SK-N-SH treated with all-trans-retinoic acid at 6 μM for 48 hours (cell line): ENCODE measurements around the gene OR11G2.
A peak's percentile ranks its signal among the peaks of the same experiment; 100 is the strongest.
"Not testable (repeated sequence)": the region's sequence is repeated elsewhere in the genome, so short reads cannot be mapped to it uniquely, and the experiment has no call there.

Experiments
- ATAC-seq: fragments of 200-7000 bp; cut with Tn5 transposase; 3 replicates; pipeline ENCODE4 v1.9.1; 2020; ENCODE audit warnings: mild to moderate bottlenecking, moderate library complexity
- ARNTL ChIP-seq: fragments of 450-650 bp; formaldehyde crosslinking; IDR thresholded peaks from 2 replicates; pipeline ENCODE4 v1.5.0; 2020; ENCODE audit warnings: low read depth, mild to moderate bottlenecking, moderate library complexity, borderline replicate concordance
- CREB5 ChIP-seq: fragments of 250-450 bp; sonication (Bioruptor Pico); IDR thresholded peaks from 2 replicates; pipeline ENCODE4 v1.5.1; 2020; ENCODE audit warnings: low read depth, mild to moderate bottlenecking, moderate library complexity
- CSDC2 ChIP-seq: fragments of 250-450 bp; sonication (Bioruptor Pico); IDR thresholded peaks from 2 replicates; pipeline ENCODE4 v1.5.0; 2020; ENCODE audit warnings: mild to moderate bottlenecking, moderate library complexity
- ESRRG ChIP-seq: fragments of 250-450 bp; sonication (Bioruptor Pico); IDR thresholded peaks from 2 replicates; pipeline ENCODE4 v1.6.1; 2021; ENCODE audit warnings: mild to moderate bottlenecking
- GLIS3 ChIP-seq: fragments of 250-450 bp; sonication (Bioruptor Pico); IDR thresholded peaks from 2 replicates; pipeline ENCODE4 v1.5.0; 2020; ENCODE audit warnings: mild to moderate bottlenecking, moderate library complexity
- ISL1 ChIP-seq: fragments of 250-450 bp; sonication (Bioruptor Pico); IDR thresholded peaks from 2 replicates; pipeline ENCODE4 v2.1.2; 2022; ENCODE audit warnings: mild to moderate bottlenecking, moderate library complexity
- PPARA ChIP-seq: fragments of 250-450 bp; sonication (Bioruptor Pico); IDR thresholded peaks from 2 replicates; pipeline ENCODE4 v1.5.0; 2020; ENCODE audit warnings: mild to moderate bottlenecking, borderline replicate concordance
- SNAI2 ChIP-seq: fragments of 250-450 bp; sonication (Bioruptor Pico); IDR thresholded peaks from 2 replicates; pipeline ENCODE4 v1.5.0; 2020; ENCODE audit warnings: mild to moderate bottlenecking, moderate library complexity
- TCF4 ChIP-seq: fragments of 250-450 bp; sonication (Bioruptor Pico); IDR thresholded peaks from 2 replicates; pipeline ENCODE4 v1.8.0; 2021; ENCODE audit warnings: mild to moderate bottlenecking, moderate library complexity, borderline replicate concordance
- TOX ChIP-seq: fragments of 250-450 bp; sonication (Bioruptor Pico); IDR thresholded peaks from 2 replicates; pipeline ENCODE4 v1.8.0; 2021; ENCODE audit warnings: mild to moderate bottlenecking, moderate library complexity, borderline replicate concordance
- ZC3H10 ChIP-seq: fragments of 250-450 bp; sonication (Bioruptor Pico); IDR thresholded peaks from 2 replicates; pipeline ENCODE4 v1.5.1; 2021; ENCODE audit warnings: mild to moderate bottlenecking, moderate library complexity
- ZFP3 ChIP-seq: fragments of 250-450 bp; sonication (Bioruptor Pico); IDR thresholded peaks from 2 replicates; pipeline ENCODE4 v1.5.0; 2020; ENCODE audit warnings: mild to moderate bottlenecking, moderate library complexity
- ZFP30 ChIP-seq: fragments of 450-650 bp; formaldehyde crosslinking; IDR thresholded peaks from 2 replicates; pipeline ENCODE4 v1.5.0; 2022; ENCODE audit warnings: mild to moderate bottlenecking, moderate library complexity
- ZNF565 ChIP-seq: fragments of 450-650 bp; formaldehyde crosslinking; conservative IDR thresholded peaks from 2 replicates; pipeline ENCODE4 v1.5.0; 2020; ENCODE audit warnings: low read depth, mild to moderate bottlenecking, moderate library complexity
- ZNF70 ChIP-seq: fragments of 450-650 bp; formaldehyde crosslinking; IDR thresholded peaks from 2 replicates; pipeline ENCODE4 v1.5.0; 2020; ENCODE audit warnings: mild to moderate bottlenecking, moderate library complexity
- ZNF8 ChIP-seq: fragments of 450-650 bp; formaldehyde crosslinking; IDR thresholded peaks from 2 replicates; pipeline ENCODE4 v1.5.0; 2020; ENCODE audit warnings: mild to moderate bottlenecking, moderate library complexity
- TF ChIP-seq, protein P1 (sequence below): fragments of 250-450 bp; sonication (Bioruptor Pico); IDR thresholded peaks from 2 replicates; pipeline ENCODE4 v1.8.0; 2021; ENCODE audit warnings: low read depth, mild to moderate bottlenecking, moderate library complexity, borderline replicate concordance

The OR11G2 gene

DNA sequence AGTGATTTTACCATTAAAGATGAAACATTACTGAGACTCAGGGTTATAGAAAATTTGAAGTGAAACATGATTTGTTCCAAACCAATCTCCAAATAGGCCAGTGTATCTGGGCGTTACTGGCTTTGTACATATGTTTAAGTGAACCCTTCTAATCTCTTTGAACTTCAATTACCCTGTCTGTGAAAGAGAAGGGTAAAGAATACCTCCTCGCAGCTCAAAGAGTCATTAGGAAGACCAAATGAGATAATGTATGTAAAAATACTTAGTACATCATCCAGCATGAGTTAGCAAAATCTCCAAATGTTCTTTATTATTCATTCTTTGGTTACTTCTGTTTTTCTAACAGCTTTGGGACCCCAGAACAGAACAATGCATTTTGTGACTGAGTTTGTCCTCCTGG lies 32.7 kb downstream of the OR11G2 start, which contains the start of gene OR11H6:
Gene OR11H6 (plus strand): TSS at position 301 of the 400 bp plus-strand sequence. CDS start 0 bp downstream, at position 301.
- TF ChIP-seq ZC3H10 (CRISPR knock-in tag) (no peak), TCF4 (CRISPR knock-in tag) (no peak), ZFP3 (CRISPR knock-in tag) (no peak), ZNF8 (CRISPR knock-in tag) (no peak)
- no peak for ATAC-seq

GRCh38 chr14:20228681-20229080 lies 38.0 kb downstream of the OR11G2 start, which contains the start of gene OR11H7:
Gene OR11H7 (plus strand): TSS chr14:20228981.
- no peak for ATAC-seq
- TF ChIP-seq ZC3H10 (CRISPR knock-in tag): no peak
- no peak for TF ChIP-seq PPARA (CRISPR knock-in tag)
- no peak for TF ChIP-seq ZNF70 (CRISPR knock-in tag)
- no peak for TF ChIP-seq ARNTL (CRISPR knock-in tag)
- TF ChIP-seq CSDC2 (CRISPR knock-in tag): no peak
- TF ChIP-seq TCF4 (CRISPR knock-in tag): no peak
- TF ChIP-seq ZFP3 (CRISPR knock-in tag): no peak
- no peak for TF ChIP-seq ESRRG
- no peak for TF ChIP-seq TOX
- TF ChIP-seq, protein P1, sequence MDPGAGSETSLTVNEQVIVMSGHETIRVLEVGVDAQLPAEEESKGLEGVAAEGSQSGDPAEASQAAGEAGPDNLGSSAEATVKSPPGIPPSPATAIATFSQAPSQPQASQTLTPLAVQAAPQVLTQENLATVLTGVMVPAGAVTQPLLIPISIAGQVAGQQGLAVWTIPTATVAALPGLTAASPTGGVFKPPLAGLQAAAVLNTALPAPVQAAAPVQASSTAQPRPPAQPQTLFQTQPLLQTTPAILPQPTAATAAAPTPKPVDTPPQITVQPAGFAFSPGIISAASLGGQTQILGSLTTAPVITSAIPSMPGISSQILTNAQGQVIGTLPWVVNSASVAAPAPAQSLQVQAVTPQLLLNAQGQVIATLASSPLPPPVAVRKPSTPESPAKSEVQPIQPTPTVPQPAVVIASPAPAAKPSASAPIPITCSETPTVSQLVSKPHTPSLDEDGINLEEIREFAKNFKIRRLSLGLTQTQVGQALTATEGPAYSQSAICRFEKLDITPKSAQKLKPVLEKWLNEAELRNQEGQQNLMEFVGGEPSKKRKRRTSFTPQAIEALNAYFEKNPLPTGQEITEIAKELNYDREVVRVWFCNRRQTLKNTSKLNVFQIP (CRISPR knock-in tag): no peak
- no peak for TF ChIP-seq CREB5 (CRISPR knock-in tag)
- no peak for TF ChIP-seq ZFP30 (CRISPR knock-in tag)
- TF ChIP-seq ZNF565 (CRISPR knock-in tag): no peak

- ATAC-seq: not testable (repeated sequence)
Measured at GRCh38 chr14:20235415-20235814, 44.7 kb downstream of the OR11G2 start.

DNA sequence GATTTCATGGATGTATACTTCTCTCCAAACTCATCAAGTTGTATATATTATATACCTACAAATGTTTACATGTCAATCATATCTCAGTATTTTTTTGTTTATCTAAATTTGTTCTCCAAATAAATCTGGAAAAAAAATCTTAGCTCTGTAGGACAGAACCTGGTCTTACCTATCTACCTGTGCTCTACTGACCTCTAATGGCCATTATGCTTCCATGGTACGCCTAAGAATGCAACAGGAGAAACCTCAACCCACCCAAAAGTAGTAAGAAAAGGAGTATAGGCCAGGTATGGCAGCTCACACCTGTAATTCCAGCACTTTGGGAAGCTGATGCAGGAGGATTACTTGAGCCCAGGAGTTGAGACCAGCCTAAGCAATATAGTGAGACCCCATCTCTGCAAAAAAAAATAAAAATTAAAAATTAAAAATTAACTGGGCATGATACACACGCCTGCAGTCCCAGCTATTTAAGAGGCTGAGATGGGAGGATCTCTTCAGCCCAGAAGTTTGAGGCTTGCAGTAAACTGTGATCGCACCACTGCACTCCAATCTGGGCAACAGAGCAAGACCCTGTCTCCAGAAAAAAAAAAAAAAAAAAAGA lies 57.0 kb downstream of the OR11G2 start:
- no peak for ATAC-seq
- TF ChIP-seq ISL1 (CRISPR knock-in tag) (no peak), SNAI2 (no peak), ZC3H10 (CRISPR knock-in tag) (no peak), ZNF8 (CRISPR knock-in tag) (peak; percentile 61; the same call in 1 of the 2 replicates), GLIS3 (CRISPR knock-in tag) (no peak), ZNF70 (CRISPR knock-in tag) (no peak)
